Activated CD4-positive, alpha-beta memory T cell treated with anti-CD3 and anti-CD28 coated beads, Interleukin-2, amount 10 ng/mL, durations not matched to agents 7 days and 5 days (primary cell): ENCODE data around the gene NAV2. TPM values are rescaled to one million over a fixed set of nuclear protein-coding genes. Genes with fewer than 3 reads are reported as not detected.

Experiments
- CTCF ChIA-PET: fragments of 350-600 bp; sonication (Branson Sonifier 250); formaldehyde crosslinking; loops from one replicate; lab custom pipeline; 2021; ENCODE audit warnings: antibody characterized with exemption, inconsistent platforms; lab: Charles Lee
- POLR2A ChIA-PET: fragments of 350-600 bp; sonication (Branson Sonifier 250); formaldehyde crosslinking; loops from one replicate; lab custom pipeline; 2021; ENCODE audit warnings: antibody characterized with exemption; lab: Charles Lee
- DNase-seq: peaks from one replicate; pipeline ENCODE4 v3.0.0-alpha.2; 2020
- H3K27ac Mint-ChIP-seq: one replicate; pipeline ENCODE4 v1.8.0; 2021; ENCODE audit warnings: mild to moderate bottlenecking, mixed read lengths
- H3K27me3 Mint-ChIP-seq: one replicate; pipeline ENCODE4 v1.8.0; 2021; ENCODE audit warnings: mixed read lengths
- H3K36me3 Mint-ChIP-seq: one replicate; pipeline ENCODE4 v1.8.0; 2021; ENCODE audit warnings: low read depth, mixed read lengths
- H3K4me1 Mint-ChIP-seq: one replicate; pipeline ENCODE4 v1.8.0; 2021; ENCODE audit warnings: mixed read lengths
- H3K4me3 Mint-ChIP-seq: one replicate; pipeline ENCODE4 v1.8.0; 2021; ENCODE audit warnings: mild to moderate bottlenecking, mixed read lengths
- H3K9me3 Mint-ChIP-seq: one replicate; pipeline ENCODE4 v1.8.0; 2021; ENCODE audit warnings: mixed read lengths
- total RNA-seq, 2 experiments: library from RNA; stranded (reverse); gene quantifications; one replicate each; pipeline ENCODE4 v1.2.3, GENCODE V29; 2021

NAV2 gene
- total RNA-seq, 2 experiments from 2014 or later, result 0.53 to 0.70 TPM

DNA sequence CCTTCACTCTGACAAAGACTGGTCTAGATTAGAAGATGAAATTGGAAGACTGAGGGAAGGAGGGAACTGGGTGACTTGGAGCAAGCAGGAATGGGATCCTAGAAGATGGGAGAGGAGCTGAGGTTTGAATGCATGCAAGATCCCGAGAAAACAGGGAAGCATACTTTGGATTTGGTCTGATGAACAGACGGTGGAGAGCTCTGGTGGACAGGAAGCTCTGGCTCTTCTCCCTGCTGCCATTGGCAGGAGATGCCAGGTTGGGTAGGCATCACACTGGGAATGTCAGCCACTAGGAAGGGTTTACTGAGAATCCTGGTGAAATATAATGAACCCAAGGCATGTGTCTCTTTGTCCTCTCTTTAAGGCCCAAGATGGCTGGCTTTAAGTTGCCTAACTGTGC, 16.5 kb downstream of the NAV2 start:
- no peak for DNase-seq
- Mint-ChIP-seq H3K36me3 (no peaks in the 10 kb centered on the region), H3K4me1 (peaks cover 4% of the 10 kb centered on the region), H3K27ac (no peak overlapping the region), H3K9me3 (no peaks in the 10 kb centered on the region), H3K27me3 (no peaks in the 10 kb centered on the region), H3K4me3 (no peak overlapping the region)
- ChIA-PET CTCF (no interaction called here), POLR2A (no interaction called here)

GRCh38 chr11:19730373-19730772, 17.7 kb downstream of the NAV2 start:
- Mint-ChIP-seq H3K27ac (no peak overlapping the region), H3K4me3 (no peak overlapping the region), H3K4me1 (no peaks in the 10 kb centered on the region), H3K27me3 (no peaks in the 10 kb centered on the region), H3K36me3 (no peaks in the 10 kb centered on the region), H3K9me3 (no peaks in the 10 kb centered on the region)
- no peak for DNase-seq
- ChIA-PET POLR2A (no interaction called here), CTCF (no interaction called here)

DNA sequence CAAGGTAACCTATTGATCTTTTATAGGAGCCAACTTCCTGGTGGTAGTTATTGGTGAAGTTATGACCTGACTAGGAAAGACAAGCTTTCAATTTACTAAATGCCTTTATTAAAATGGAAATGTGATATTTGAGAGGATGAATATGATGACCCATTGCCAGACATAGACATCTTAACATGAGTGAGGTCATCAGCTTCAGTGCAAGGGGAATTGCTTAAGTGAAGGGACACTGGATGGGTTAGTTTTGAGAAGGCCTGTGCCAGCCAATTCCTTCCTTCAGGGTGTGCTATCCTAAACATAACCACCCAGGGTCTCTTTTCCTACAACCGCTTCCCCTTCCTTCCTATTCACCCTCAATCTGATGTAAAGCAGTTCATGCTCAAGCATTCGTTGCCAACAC, 21.5 kb downstream of the NAV2 start:
- DNase-seq, result no peak
- no peaks in the 10 kb centered on the region for H3K27me3 Mint-ChIP-seq
- H3K27ac Mint-ChIP-seq, result no peak overlapping the region
- no peaks in the 10 kb centered on the region for H3K36me3 Mint-ChIP-seq
- H3K9me3 Mint-ChIP-seq, result no peaks in the 10 kb centered on the region
- POLR2A ChIA-PET, result no interaction called here
- no peaks in the 10 kb centered on the region for H3K4me1 Mint-ChIP-seq
- no peak overlapping the region for H3K4me3 Mint-ChIP-seq
- CTCF ChIA-PET, result no interaction called here

- DNase-seq, result no peak
- Mint-ChIP-seq H3K4me1 (no peaks in the 10 kb centered on the region), H3K27ac (no peak overlapping the region), H3K9me3 (no peaks in the 10 kb centered on the region), H3K4me3 (no peak overlapping the region), H3K36me3 (no peaks in the 10 kb centered on the region), H3K27me3 (no peaks in the 10 kb centered on the region)
- POLR2A ChIA-PET, result interaction anchor here (0.6 to 1.2 kb wide), 2 partner anchors 10 to 139 kb away, joined by 3 read pairs; no protein-coding TSS in a partner anchor
- CTCF ChIA-PET, result interaction anchor here (0.6 to 1.8 kb wide), 3 partner anchors 172 to 461 kb away, joined by 3 to 7 read pairs (median 6); no protein-coding TSS in a partner anchor
Observed at GRCh38 chr11:19735157-19735908, 22.7 kb downstream of the NAV2 start.

DNA sequence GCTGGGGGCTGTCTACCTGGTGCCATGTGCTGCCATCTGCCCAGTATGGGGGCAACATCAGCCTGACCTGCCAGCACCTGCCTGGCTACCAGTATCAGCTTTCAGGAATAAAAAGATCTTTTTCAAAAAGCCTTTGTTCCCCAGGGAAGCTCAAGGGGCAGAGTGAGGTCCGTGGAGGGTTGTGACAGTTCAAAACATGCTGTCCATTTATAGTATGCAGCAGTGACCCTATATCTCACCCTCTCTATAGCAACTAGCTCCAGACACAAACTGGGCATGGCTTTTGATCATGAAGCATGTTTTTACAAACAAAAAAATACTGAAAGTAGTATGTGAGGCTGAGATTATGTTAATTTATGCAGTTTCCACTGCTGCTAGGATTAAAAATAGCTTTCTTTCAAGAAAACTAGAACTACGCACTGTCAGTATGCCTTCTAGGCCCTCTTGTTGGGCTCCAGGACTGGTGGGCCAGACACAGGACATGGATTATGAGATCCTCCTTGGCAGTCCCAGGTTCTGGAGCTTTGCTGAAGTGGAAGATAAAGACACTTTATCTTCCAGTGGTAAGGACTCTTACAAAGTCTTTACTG, 23.4 kb downstream of the NAV2 start:
- ChIA-PET CTCF (interaction anchor here (1.0 to 1.8 kb wide), 3 partner anchors 170 to 182 kb away, joined by 3 to 6 read pairs (median 3); no protein-coding TSS in a partner anchor), POLR2A (interaction anchor here (1.2 kb wide), 1 partner anchor 10 kb away, joined by 3 read pairs; no protein-coding TSS in a partner anchor)
- no peak for DNase-seq

DNA sequence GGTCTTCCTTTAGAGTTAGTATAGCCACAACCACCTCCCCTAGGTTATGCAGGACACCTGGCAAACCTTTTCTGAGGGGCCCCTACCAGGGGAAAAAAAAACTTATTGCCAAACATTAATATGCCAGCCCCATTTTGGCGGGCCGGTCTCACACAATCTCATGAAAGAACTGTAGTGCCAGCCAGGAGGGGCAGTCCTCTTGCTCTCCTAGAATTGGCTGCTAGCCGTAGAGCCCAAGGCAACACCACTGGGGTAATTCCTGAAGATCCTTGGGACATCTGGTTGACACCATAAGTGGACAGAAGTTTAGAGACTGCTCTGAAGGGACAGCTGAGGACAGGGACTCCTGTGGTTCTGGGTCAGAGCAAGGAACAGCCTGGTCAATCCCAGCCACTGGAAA, 24.2 kb downstream of the NAV2 start:
- ChIA-PET POLR2A (no interaction called here), CTCF (interaction anchor here (1.0 to 1.3 kb wide), 2 partner anchors 171 to 174 kb away, joined by 3 read pairs; no protein-coding TSS in a partner anchor)
- no peak overlapping the region for H3K4me3 Mint-ChIP-seq
- H3K9me3 Mint-ChIP-seq, result no peaks in the 10 kb centered on the region
- no peak for DNase-seq
- H3K36me3 Mint-ChIP-seq, result no peaks in the 10 kb centered on the region
- no peaks in the 10 kb centered on the region for H3K4me1 Mint-ChIP-seq
- H3K27ac Mint-ChIP-seq, result no peak overlapping the region
- no peaks in the 10 kb centered on the region for H3K27me3 Mint-ChIP-seq

More for the DNA sequence above, 23.4 kb downstream of the NAV2 start:
- H3K9me3 Mint-ChIP-seq, result no peaks in the 10 kb centered on the region
- H3K27me3 Mint-ChIP-seq, result no peaks in the 10 kb centered on the region
- H3K27ac Mint-ChIP-seq, result no peak overlapping the region
- H3K4me3 Mint-ChIP-seq, result no peak overlapping the region
- no peaks in the 10 kb centered on the region for H3K36me3 Mint-ChIP-seq
- no peaks in the 10 kb centered on the region for H3K4me1 Mint-ChIP-seq

DNA sequence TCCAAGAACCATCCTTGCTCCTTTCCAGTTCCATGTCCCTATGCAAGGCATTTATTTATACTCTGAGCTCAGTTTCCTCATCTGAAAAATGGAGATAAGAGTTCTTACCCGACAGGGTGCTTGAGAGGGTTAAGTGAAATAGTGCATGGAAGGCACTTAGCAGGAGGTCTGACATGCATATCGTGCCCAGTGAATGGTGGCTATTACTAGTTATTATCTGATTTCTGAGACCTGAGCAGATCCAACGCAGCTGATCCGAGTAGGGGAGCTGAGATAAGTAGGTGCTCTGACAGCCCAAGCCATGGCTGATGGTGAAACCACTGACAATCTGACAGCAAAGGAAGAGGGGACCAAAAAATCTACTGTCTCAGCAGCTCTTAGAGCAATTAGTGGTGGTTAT, 24.9 kb downstream of the NAV2 start:
- H3K9me3 Mint-ChIP-seq, result no peaks in the 10 kb centered on the region
- H3K4me3 Mint-ChIP-seq, result no peak overlapping the region
- ChIA-PET CTCF (no interaction called here), POLR2A (no interaction called here)
- H3K27me3 Mint-ChIP-seq, result no peaks in the 10 kb centered on the region
- no peak for DNase-seq
- H3K27ac Mint-ChIP-seq, result no peak overlapping the region
- H3K36me3 Mint-ChIP-seq, result no peaks in the 10 kb centered on the region
- H3K4me1 Mint-ChIP-seq, result no peaks in the 10 kb centered on the region

- Mint-ChIP-seq H3K36me3 (no peaks in the 10 kb centered on the region), H3K27me3 (no peaks in the 10 kb centered on the region), H3K9me3 (no peaks in the 10 kb centered on the region), H3K4me3 (no peak overlapping the region), H3K27ac (no peak overlapping the region), H3K4me1 (no peaks in the 10 kb centered on the region)
- ChIA-PET POLR2A (interaction anchor here (0.6 kb wide), 1 partner anchor 406 kb away, joined by 3 read pairs; no protein-coding TSS in a partner anchor), CTCF (no interaction called here)
- no peak for DNase-seq
Observed at GRCh38 chr11:19738124-19738523, 25.5 kb downstream of the NAV2 start.

DNA sequence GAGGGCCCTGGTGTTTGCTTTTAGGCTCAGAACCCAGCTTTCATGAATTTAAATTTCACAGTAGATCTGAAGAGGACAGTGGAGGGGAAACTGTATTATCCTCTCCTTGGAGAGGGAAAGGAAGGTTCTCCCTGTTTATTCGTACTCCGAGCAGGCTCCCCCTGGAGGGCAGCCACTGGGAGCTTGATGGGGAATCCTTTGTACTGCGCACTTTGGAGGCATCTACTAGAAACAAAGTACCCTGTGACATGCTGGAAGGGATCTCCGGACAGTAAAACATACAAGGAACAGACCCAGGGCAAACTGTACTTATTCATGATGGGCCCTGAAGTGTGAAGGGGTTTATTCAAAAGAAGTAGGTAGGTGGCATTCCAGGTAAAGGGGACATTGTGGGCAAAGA, 27.2 kb downstream of the NAV2 start:
- H3K4me3 Mint-ChIP-seq, result no peak overlapping the region
- CTCF ChIA-PET, result interaction anchor here (0.8 kb wide), 1 partner anchor 177 kb away, joined by 4 read pairs; no protein-coding TSS in a partner anchor
- no peaks in the 10 kb centered on the region for H3K36me3 Mint-ChIP-seq
- H3K4me1 Mint-ChIP-seq, result no peaks in the 10 kb centered on the region
- H3K27me3 Mint-ChIP-seq, result no peaks in the 10 kb centered on the region
- no peak overlapping the region for H3K27ac Mint-ChIP-seq
- DNase-seq, result no peak
- POLR2A ChIA-PET, result no interaction called here
- H3K9me3 Mint-ChIP-seq, result no peaks in the 10 kb centered on the region

DNA sequence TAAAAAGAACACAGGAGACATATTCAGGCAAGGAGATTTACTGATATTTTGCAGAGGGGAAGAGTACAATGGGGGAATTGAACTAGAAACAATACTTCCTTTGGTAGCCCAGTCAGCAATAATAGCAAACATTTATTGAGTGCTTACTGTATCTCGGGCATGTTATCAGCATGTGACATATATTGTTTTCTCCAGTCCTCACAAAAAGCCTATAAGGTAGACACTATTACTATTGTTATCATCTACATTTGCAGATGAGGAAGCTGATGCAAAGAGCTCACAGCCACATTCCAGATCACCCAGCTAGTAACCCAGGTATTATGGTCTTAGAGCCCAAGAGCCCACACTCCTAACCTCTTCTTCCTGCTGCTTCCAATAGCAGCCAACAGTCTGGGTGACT, 27.9 kb downstream of the NAV2 start:
- Mint-ChIP-seq H3K27me3 (no peaks in the 10 kb centered on the region), H3K27ac (no peak overlapping the region), H3K4me3 (no peak overlapping the region), H3K4me1 (no peaks in the 10 kb centered on the region), H3K36me3 (no peaks in the 10 kb centered on the region), H3K9me3 (no peaks in the 10 kb centered on the region)
- DNase-seq, result no peak
- POLR2A ChIA-PET, result no interaction called here
- CTCF ChIA-PET, result no interaction called here

DNA sequence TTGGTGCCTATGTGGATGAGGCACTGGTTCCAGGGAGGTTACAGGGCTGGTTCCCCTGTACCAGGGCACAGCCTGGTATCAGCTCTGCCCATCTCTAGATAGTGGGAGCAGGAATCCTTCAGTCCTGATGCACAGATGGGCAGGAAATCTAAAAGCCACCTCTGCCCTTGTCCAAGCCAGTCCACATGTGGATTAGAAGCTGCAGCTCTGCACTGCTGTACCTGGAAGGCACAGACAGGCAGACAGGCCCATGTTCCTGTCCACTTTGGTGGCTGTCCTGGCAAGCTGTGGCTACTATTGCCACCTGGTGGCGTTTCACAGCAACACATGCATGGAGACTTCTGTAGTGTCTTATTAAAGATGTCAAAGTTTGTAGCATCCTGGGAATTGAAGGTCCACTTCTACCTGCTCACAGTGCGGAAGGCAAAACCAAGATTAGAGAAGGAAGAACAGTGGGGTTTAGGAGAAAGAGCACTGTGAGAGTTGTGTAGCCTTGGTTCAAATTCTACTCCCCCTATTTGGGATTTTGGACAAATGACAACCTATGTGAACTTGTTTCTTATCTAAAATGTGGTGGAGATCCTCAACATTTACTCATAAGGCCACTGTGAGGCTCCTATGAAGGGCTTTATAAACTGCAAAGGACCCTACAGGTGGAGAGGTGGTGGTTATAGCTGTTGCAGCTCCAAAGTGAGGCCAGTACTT, 30.1 kb downstream of the NAV2 start:
- H3K36me3 Mint-ChIP-seq, result no peaks in the 10 kb centered on the region
- no peaks in the 10 kb centered on the region for H3K9me3 Mint-ChIP-seq
- DNase-seq, result peak; percentile 75
- H3K4me1 Mint-ChIP-seq, result no peaks in the 10 kb centered on the region
- ChIA-PET CTCF (interaction anchor here (0.7 to 2.7 kb wide), 11 partner anchors 9 to 185 kb away, joined by 3 to 46 read pairs (median 3); no protein-coding TSS in a partner anchor), POLR2A (interaction anchor here (0.7 to 1.0 kb wide), 2 partner anchors 19 to 179 kb away, joined by 3 read pairs; no protein-coding TSS in a partner anchor)
- H3K27me3 Mint-ChIP-seq, result no peaks in the 10 kb centered on the region
- no peak overlapping the region for H3K27ac Mint-ChIP-seq
- no peak overlapping the region for H3K4me3 Mint-ChIP-seq

DNA sequence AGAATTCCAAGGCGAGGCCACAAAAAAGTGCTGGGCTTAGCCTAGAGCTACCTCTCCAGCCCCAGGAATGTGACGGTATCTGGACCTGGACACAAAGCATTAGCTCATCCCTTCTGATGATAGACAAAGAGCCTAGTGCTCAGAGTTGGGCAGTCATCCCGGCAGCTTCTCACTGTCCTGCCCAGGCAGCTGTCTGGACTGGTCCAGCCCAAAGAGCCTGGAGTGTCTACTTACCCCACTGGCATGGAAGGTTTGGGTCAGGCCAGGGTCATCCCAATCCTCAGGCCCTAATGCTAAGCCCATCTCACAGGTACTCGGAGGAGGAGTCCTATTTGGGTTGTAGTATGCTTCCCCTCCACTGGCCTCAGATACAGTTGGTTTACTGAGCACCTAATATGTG, 31.0 kb downstream of the NAV2 start:
- DNase-seq, result no peak
- Mint-ChIP-seq H3K4me1 (no peaks in the 10 kb centered on the region), H3K4me3 (no peak overlapping the region), H3K36me3 (no peaks in the 10 kb centered on the region), H3K27me3 (peaks cover 2% of the 10 kb centered on the region), H3K27ac (no peak overlapping the region), H3K9me3 (no peaks in the 10 kb centered on the region)
- CTCF ChIA-PET, result interaction anchor here (0.8 to 2.7 kb wide), 7 partner anchors 8 to 183 kb away, joined by 3 to 46 read pairs (median 4); no protein-coding TSS in a partner anchor
- POLR2A ChIA-PET, result no interaction called here

- DNase-seq, result no peak
- H3K36me3 Mint-ChIP-seq, result no peaks in the 10 kb centered on the region
- ChIA-PET POLR2A (no interaction called here), CTCF (interaction anchor here (0.8 to 2.7 kb wide), 4 partner anchors 23 to 184 kb away, joined by 3 to 46 read pairs (median 8); no protein-coding TSS in a partner anchor)
- no peaks in the 10 kb centered on the region for H3K4me1 Mint-ChIP-seq
- no peak overlapping the region for H3K4me3 Mint-ChIP-seq
- H3K9me3 Mint-ChIP-seq, result no peaks in the 10 kb centered on the region
- H3K27me3 Mint-ChIP-seq, result peaks cover 2% of the 10 kb centered on the region
- no peak overlapping the region for H3K27ac Mint-ChIP-seq
Observed at GRCh38 chr11:19744130-19744529, 31.5 kb downstream of the NAV2 start.
